Naive thymus-derived CD4-positive, alpha-beta T cell (primary cell): ENCODE measurements around the gene NOL9. TPM values are rescaled to one million over a fixed set of nuclear protein-coding genes. Genes with fewer than 3 reads are reported as not detected.

ENCODE experiments used
- ATAC-seq: fragments of 150-1000 bp; cut with Tn5 transposase; 2 replicates; pipeline ENCODE4 v1.10.0; 2021; ENCODE audit warnings: mild to moderate bottlenecking, moderate library complexity
- CTCF ChIA-PET: fragments of 350-600 bp; sonication (Branson Sonifier 250); formaldehyde crosslinking; loops from one replicate; lab custom pipeline; 2021; ENCODE audit warnings: antibody characterized with exemption; lab: Charles Lee
- POLR2A ChIA-PET: fragments of 350-600 bp; sonication (Branson Sonifier 250); formaldehyde crosslinking; loops from one replicate; lab custom pipeline; 2021; ENCODE audit warnings: antibody characterized with exemption, inconsistent platforms; lab: Charles Lee
- DNase-seq, 9 donors: peaks; one replicate each; pipeline versions ENCODE4 v3.0.0 to v3.0.0-alpha.2; 2020 to 2022; ENCODE audit warnings: mixed read lengths in 1 of 9
- H3K27ac ChIP-seq: one replicate; pipeline ENCODE4 v1.7.0; 2013; ENCODE audit warnings: mild to moderate bottlenecking, low read depth, low read length, moderate library complexity
- H3K27me3 ChIP-seq, 2 donors: one replicate each; pipeline ENCODE4 v1.7.0; 2013; ENCODE audit warnings: low read length in 2 of 2, mild to moderate bottlenecking in 2 of 2, moderate library complexity in 2 of 2; ENCODE audit not compliant: control insufficient read depth in 2 of 2, insufficient read depth in 2 of 2
- H3K36me3 ChIP-seq, 3 experiments: 1 replicate in 2 of 3; 2 replicates in 1 of 3; pipeline ENCODE4 v1.7.0; 2013; ENCODE audit warnings: low read length in 3 of 3, mild to moderate bottlenecking in 3 of 3, moderate library complexity in 1 of 3; ENCODE audit not compliant: insufficient read depth in 3 of 3, control insufficient read depth in 2 of 3
- H3K4me1 ChIP-seq, 2 donors: one replicate each; pipeline ENCODE4 v1.7.0; 2013; ENCODE audit warnings: low read length in 2 of 2, mild to moderate bottlenecking in 2 of 2, moderate library complexity in 1 of 2; ENCODE audit not compliant: control insufficient read depth in 2 of 2, insufficient read depth in 2 of 2
- H3K4me3 ChIP-seq: 2 replicates; pipeline ENCODE4 v1.7.0; 2013; ENCODE audit warnings: mild to moderate bottlenecking, low read length
- H3K9me3 ChIP-seq, 3 experiments: 1 replicate in 2 of 3; 2 replicates in 1 of 3; pipeline ENCODE4 v1.7.0; 2013; ENCODE audit warnings: low read length in 3 of 3; ENCODE audit not compliant: control insufficient read depth in 2 of 3
- H3K27ac Mint-ChIP-seq, 9 donors: one replicate each; pipeline ENCODE4 v1.8.0; 2020 to 2022; ENCODE audit warnings: mixed read lengths in 9 of 9, mild to moderate bottlenecking in 8 of 9, moderate library complexity in 5 of 9, inconsistent platforms in 2 of 9
- H3K27me3 Mint-ChIP-seq, 5 donors: one replicate each; pipeline ENCODE4 v1.8.0; 2021 to 2022; ENCODE audit warnings: mixed read lengths in 5 of 5, mild to moderate bottlenecking in 1 of 5
- H3K36me3 Mint-ChIP-seq, 5 donors: one replicate each; pipeline ENCODE4 v1.8.0; 2020 to 2022; ENCODE audit warnings: mixed read lengths in 5 of 5, mild to moderate bottlenecking in 3 of 5, inconsistent platforms in 1 of 5
- H3K4me1 Mint-ChIP-seq, 7 donors: one replicate each; pipeline ENCODE4 v1.8.0; 2020 to 2022; ENCODE audit warnings: mixed read lengths in 7 of 7, mild to moderate bottlenecking in 3 of 7, inconsistent platforms in 1 of 7
- H3K4me3 Mint-ChIP-seq, 10 donors: one replicate each; pipeline ENCODE4 v1.8.0; 2020 to 2022; ENCODE audit warnings: mild to moderate bottlenecking in 10 of 10, mixed read lengths in 10 of 10, moderate library complexity in 6 of 10, inconsistent platforms in 2 of 10
- H3K9me3 Mint-ChIP-seq, 11 donors: one replicate each; pipeline ENCODE4 v1.8.0; 2020 to 2022; ENCODE audit warnings: mixed read lengths in 11 of 11, mild to moderate bottlenecking in 4 of 11, inconsistent platforms in 1 of 11, moderate library complexity in 1 of 11
- intact Hi-C, 2 donors: fragments of 100-400 bp; cut with micrococcal nuclease; formaldehyde crosslinking; loops; one replicate each; pipeline ENCODE4 v1.15.1; 2023
- polyA plus RNA-seq, 2 donors: library from polyadenylated mRNA; unstranded; fragments of 300-500 nt; fragmentation: Illumina TruSeq; gene quantifications; one replicate each; pipeline ENCODE4 v1.2.3, GENCODE V29; 2021
- total RNA-seq, 6 experiments: library from RNA in 5 of 6; stranded (reverse) in 5 of 6; gene quantifications; 1 replicate in 5 of 6; 2 replicates in 1 of 6; pipeline ENCODE4 v1.2.3 and lab custom pipeline; 2021 to 2026

NOL9 gene
- 10 to 100 TPM; 54.2 to 80.6 (median 73.8) TPM for total RNA-seq
- polyA plus RNA-seq = 10 to 100 TPM; 13.4 to 29.8 TPM
- 114 reads per million, percentile 86 among the genes with 10 or more reads in this experiment for total RNA-seq (lab: John Stamatoyannopoulos, UW)

DNA sequence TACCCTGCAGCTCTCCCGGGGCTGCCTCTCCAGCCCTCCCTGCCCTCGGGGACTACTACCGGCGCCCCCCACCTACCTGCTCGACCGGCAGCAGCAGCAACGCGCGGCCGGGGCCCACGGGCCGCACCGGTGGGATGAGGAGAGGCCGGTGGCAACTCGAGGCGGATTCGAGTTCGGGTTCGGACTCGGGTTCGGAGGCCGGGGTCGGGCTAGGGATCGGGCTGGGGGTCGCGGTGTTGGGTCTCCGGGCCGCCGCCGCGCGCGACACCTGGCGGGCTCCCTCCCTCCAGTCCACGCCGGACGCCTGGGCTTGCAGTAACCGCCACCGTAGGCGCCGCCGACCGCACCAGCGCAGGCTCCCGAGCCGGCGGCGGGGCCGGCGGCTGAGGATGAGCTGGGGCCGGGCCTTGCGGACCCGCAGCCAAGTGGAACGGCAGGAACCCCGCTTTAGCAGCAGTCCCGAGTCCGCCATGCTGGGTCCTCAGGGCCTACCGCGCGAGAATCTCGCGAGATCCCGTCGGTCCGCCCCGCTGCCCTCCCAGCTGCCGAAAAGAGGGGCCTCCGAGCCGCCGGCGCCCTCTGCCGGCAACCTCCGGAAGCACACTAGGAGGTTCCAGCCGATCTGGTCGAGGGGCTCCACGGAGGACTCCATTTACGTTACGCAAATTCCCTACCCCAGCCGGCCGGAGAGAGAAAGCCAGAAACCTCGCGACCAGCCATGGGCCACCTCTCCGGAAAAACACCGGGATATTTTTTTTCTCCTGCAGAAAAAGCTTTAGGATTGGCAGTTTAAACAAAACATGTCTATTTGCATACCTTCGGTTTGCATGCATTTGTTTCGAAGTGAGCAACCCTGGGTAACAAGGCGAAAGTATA, at the start of gene NOL9:
TSS of gene NOL9 (minus strand) at position 483 of the 876 bp plus-strand sequence. CDS start at position 472, 11 bp downstream.
- H3K4me3 ChIP-seq = peak within 1 kb of the TSS; percentile 79
- peaks cover 8 to 20% of the 10 kb centered on the region in 2 donors for H3K4me1 ChIP-seq
- Mint-ChIP-seq H3K36me3 (peaks cover 0 to 9% (median 4%) of the 10 kb centered on the region in 5 donors), H3K4me3 (peak within 1 kb of the TSS; percentile 77 to 85 (median 80)), H3K27ac (peak within 1 kb of the TSS in 8 of 9 donors; percentile 60 to 85 (median 75)), H3K9me3 (no peaks in the 10 kb centered on the region), H3K4me1 (peaks cover 0 to 25% (median 17%) of the 10 kb centered on the region in 7 donors), H3K27me3 (no peaks in the 10 kb centered on the region)
- CTCF ChIA-PET = interaction anchor here (0.6 to 4.9 kb wide), 22 partner anchors 8 to 131 kb away, joined by 3 to 32 read pairs (median 6); partner anchors contain the start of genes KLHL21, PLEKHG5 and ZBTB48
- ATAC-seq = peak; percentile 100
- intact Hi-C loops = loop anchor here (1.0 to 10.0 kb wide), 12 partner anchors 9 to 317 kb away; partner anchors contain the start of genes CAMTA1 (in 2 of the 2), DNAJC11 (in 2 of the 2), KLHL21 (in 2 of the 2) and PHF13 (in 2 of the 2)
- POLR2A ChIA-PET = interaction anchor here (0.6 to 5.1 kb wide), 21 partner anchors 9 to 95 kb away, joined by 3 to 72 read pairs (median 5); partner anchors contain the start of genes KLHL21, PHF13, PLEKHG5 and ZBTB48
- peaks cover 0 to 20% (median 4%) of the 10 kb centered on the region in 3 experiments for H3K36me3 ChIP-seq
- peak; percentile 90 to 97 (median 93) for DNase-seq
- no peaks in the 10 kb centered on the region for H3K9me3 ChIP-seq
- H3K27ac ChIP-seq = peak within 1 kb of the TSS; percentile 83
- H3K27me3 ChIP-seq = no peaks in the 10 kb centered on the region

DNA sequence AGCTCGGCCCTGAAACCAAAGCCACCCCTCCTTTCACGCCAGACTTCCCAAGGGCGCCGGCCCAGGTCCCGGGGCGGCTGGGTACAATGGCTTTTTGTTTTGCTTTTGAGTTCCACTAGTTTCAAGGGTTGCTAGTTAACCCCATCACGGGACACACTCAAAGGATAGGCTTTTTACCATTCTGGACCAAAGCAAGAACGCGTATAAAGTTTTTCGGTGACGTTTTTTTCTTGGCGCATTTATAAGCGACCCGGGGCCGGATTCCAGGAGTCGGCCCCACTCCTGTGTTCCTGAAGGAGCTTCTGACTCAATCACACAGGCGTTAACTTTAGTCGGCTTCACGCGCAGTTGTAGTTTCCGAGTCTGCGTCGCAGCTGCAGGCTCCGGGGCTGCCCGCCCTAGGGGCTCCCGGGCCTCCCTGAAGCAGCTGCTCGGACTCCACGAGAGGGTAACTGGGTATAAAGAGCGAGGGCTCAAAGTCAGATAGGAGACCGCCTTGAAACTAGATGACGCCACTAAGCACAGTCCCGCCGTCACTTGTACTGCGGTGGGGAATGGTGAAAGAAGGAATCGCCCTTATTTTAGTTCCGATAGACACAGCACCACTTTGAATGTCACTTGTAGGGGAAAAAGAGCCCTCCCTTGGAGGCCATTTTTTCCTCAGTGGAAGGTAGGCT, 49.1 kb upstream of the NOL9 start:
- H3K27me3 Mint-ChIP-seq = peaks cover 0 to 3% (median 0%) of the 10 kb centered on the region in 5 donors
- peaks cover 0 to 3% (median 0%) of the 10 kb centered on the region in 5 donors for H3K36me3 Mint-ChIP-seq
- Histone ChIP-seq H3K36me3 (peaks cover 0 to 11% (median 3%) of the 10 kb centered on the region in 3 experiments), H3K4me3 (peak overlapping the region; percentile 98), H3K27ac (peak overlapping the region; percentile 94), H3K4me1 (peaks cover 25 to 26% of the 10 kb centered on the region in 2 donors), H3K27me3 (no peaks in the 10 kb centered on the region), H3K9me3 (no peaks in the 10 kb centered on the region)
- H3K27ac Mint-ChIP-seq = peak overlapping the region; percentile 95 to 99 (median 98)
- ChIA-PET CTCF (interaction anchor here (0.5 to 3.6 kb wide), 6 partner anchors 14 to 95 kb away, joined by 3 to 17 read pairs (median 4); partner anchors contain the start of genes NOL9 and TAS1R1), POLR2A (interaction anchor here (0.7 to 15.1 kb wide), 17 partner anchors 7 to 143 kb away, joined by 3 to 246 read pairs (median 5); partner anchors contain the start of genes NOL9, PHF13, TAS1R1 and THAP3)
- peaks cover 0 to 2% (median 0%) of the 10 kb centered on the region in 11 donors for H3K9me3 Mint-ChIP-seq
- DNase-seq = peak; percentile 47 to 82 (median 75)
- ATAC-seq = peak; percentile 56
- peaks cover 13 to 37% (median 30%) of the 10 kb centered on the region in 7 donors for H3K4me1 Mint-ChIP-seq
- intact Hi-C loops = loop anchor here (1.0 to 5.0 kb wide), 9 partner anchors 10 to 611 kb away; partner anchors contain the start of genes CAMTA1 (in 2 of the 2), NPHP4 (in 2 of the 2), PHF13 (in 2 of the 2) and ACOT7 (in 1 of the 2)
- H3K4me3 Mint-ChIP-seq = peak overlapping the region; percentile 74 to 99 (median 91)

DNA sequence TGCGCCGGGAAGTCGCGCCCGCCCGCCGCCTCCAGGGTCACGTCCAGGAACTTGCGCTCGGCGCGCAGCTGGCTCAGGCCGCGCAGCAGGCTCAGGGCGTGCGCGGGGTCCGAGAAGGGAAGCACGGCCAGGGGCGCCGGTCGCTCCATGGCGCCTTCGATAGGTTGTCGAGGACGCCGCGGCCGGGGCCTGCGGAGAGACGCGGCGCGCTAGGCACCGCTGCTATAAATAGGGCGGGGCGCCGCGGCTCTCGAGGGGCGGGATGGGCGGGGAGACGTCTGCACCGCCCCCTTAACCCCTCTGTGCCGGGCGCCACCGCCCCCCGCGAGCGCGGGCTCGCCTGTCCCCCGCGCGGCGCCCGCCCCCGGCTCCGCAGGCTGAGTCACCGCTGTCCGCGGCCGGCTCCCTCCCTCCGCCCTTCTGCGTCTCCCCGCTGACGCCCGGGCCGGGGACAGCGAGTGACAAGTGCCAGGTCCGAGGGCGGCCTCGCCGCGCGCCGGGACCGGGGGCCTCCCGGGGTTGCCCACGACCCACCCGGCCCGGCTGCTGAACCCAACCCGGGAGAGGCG, 48.4 kb upstream of the NOL9 start, which contains the start of gene KLHL21:
TSS of gene KLHL21 (minus strand) at position 201 of the 569 bp plus-strand sequence. CDS start at position 149, 52 bp downstream.
- Histone ChIP-seq H3K4me1 (peaks cover 28 to 30% of the 10 kb centered on the region in 2 donors), H3K27me3 (no peaks in the 10 kb centered on the region), H3K36me3 (peaks cover 0 to 16% (median 7%) of the 10 kb centered on the region in 3 experiments), H3K27ac (peak within 1 kb of the TSS; percentile 94), H3K4me3 (peak within 1 kb of the TSS; percentile 98), H3K9me3 (no peaks in the 10 kb centered on the region)
- H3K4me1 Mint-ChIP-seq = peaks cover 13 to 40% (median 34%) of the 10 kb centered on the region in 7 donors
- DNase-seq (peak; percentile 70 to 93 (median 79)), ATAC-seq (peak; percentile 82)
- CTCF ChIA-PET = interaction anchor here (1.0 to 3.6 kb wide), 5 partner anchors 10 to 48 kb away, joined by 3 to 17 read pairs (median 4); partner anchors contain the start of genes NOL9 and TAS1R1
- POLR2A ChIA-PET = interaction anchor here (0.7 to 15.1 kb wide), 21 partner anchors 8 to 404 kb away, joined by 3 to 246 read pairs (median 5); partner anchors contain the start of genes NOL9, PHF13, TAS1R1 and THAP3
- intact Hi-C loops = loop anchor here (1.0 to 5.0 kb wide), 13 partner anchors 11 to 610 kb away; partner anchors contain the start of genes CAMTA1 (in 2 of the 2), NOL9 (in 2 of the 2), NPHP4 (in 2 of the 2) and PHF13 (in 2 of the 2)
- H3K27ac Mint-ChIP-seq = peak within 1 kb of the TSS; percentile 95 to 99 (median 98)
- H3K27me3 Mint-ChIP-seq = peaks cover 0 to 2% (median 0%) of the 10 kb centered on the region in 5 donors
- peaks cover 0 to 2% (median 0%) of the 10 kb centered on the region in 11 donors for H3K9me3 Mint-ChIP-seq
- peaks cover 0 to 6% (median 0%) of the 10 kb centered on the region in 5 donors for H3K36me3 Mint-ChIP-seq
- H3K4me3 Mint-ChIP-seq = peak within 1 kb of the TSS; percentile 89 to 99 (median 96)

DNA sequence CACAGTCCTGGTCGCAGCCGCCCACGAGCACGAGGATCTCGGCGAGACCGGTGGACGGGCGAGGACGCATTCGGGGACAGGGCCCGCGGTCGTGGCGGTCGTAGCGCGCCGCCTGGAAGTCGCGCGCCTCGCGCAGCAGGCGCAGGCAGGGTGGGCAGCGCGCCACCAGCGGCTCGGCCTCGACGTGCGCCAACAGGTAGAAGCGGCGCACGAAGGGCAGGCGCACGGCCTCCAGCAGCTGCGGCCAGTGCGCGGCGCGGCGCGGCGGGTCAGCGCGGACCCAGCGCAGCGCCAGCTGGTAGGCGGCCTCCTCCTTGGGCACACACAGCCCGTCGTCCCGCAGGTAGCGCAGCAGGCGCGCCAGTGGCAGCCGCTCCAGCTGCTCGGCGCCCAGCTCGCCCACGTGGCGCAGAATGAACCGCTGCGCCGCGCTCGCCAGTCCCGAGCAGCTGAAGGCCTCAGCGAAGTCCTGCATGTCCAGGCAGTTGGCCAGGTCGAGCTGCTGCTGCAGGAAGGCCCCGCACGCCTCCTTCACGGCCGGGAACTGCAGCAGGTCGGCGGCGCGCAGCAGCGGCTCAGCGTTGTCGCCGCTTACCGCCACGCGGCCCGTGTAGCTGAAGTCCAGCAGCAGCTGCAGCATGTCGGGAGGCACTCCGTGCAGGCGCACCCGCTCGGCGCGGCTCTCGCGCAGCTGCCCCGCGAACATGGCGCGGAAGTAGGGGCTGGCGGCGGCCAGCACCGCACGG, 47.8 kb upstream of the NOL9 start:
- POLR2A ChIA-PET = interaction anchor here (0.7 to 15.1 kb wide), 22 partner anchors 8 to 403 kb away, joined by 3 to 246 read pairs (median 4); partner anchors contain the start of genes NOL9, PHF13, TAS1R1 and THAP3
- Mint-ChIP-seq H3K27ac (peak overlapping the region in 6 of 9 donors; percentile 88 to 98 (median 94)), H3K9me3 (peaks cover 0 to 2% (median 0%) of the 10 kb centered on the region in 11 donors), H3K27me3 (no peaks in the 10 kb centered on the region), H3K4me3 (peak overlapping the region; percentile 89 to 99 (median 96)), H3K4me1 (peaks cover 13 to 45% (median 40%) of the 10 kb centered on the region in 7 donors), H3K36me3 (peaks cover 0 to 10% (median 0%) of the 10 kb centered on the region in 5 donors)
- Histone ChIP-seq H3K27me3 (no peaks in the 10 kb centered on the region), H3K27ac (peak overlapping the region; percentile 94), H3K9me3 (no peaks in the 10 kb centered on the region), H3K4me1 (peaks cover 35% of the 10 kb centered on the region in 2 donors), H3K36me3 (peaks cover 0 to 23% (median 14%) of the 10 kb centered on the region in 3 experiments), H3K4me3 (peak overlapping the region; percentile 98)
- intact Hi-C loops = loop anchor here (1.0 to 5.0 kb wide), 15 partner anchors 22 to 610 kb away; partner anchors contain the start of genes CAMTA1 (in 2 of the 2), NOL9 (in 2 of the 2), NPHP4 (in 2 of the 2) and ACOT7 (in 1 of the 2)
- ATAC-seq (peak; percentile 36), DNase-seq (peak in 6 of 9 donors; percentile 33 to 40 (median 38))
- CTCF ChIA-PET = interaction anchor here (0.7 to 3.6 kb wide), 5 partner anchors 10 to 48 kb away, joined by 3 to 17 read pairs (median 4); partner anchors contain the start of genes NOL9 and TAS1R1
